Measurements from ENCODE around the gene PLA2G4B.

DNA sequence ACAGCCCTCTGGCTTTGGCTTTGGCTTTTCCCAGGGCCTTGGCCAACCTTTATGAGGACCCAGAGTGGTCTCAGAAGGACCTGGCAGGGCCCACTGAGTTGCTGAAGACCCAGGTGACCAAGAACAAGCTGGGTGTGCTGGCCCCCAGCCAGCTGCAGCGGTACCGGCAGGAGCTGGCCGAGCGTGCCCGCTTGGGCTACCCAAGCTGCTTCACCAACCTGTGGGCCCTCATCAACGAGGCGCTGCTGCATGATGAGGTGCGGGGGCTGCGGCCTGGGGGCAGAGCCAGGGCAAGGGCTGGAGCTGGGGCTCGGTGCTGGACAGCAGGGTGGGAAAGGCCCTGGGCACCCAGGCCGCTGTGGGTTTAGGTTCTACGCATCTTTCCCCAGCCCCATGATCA is 6.2 kb downstream of the PLA2G4B start:
- no peak for TF ChIP-seq RCOR1 (conservative IDR thresholded peaks at IDR 0.05; ENCODE audit: low read depth, low read length)
- no peak for TF ChIP-seq ESRRA (IDR thresholded peaks at IDR 0.05; ENCODE audit: low read length)
- no peak for TF ChIP-seq EZH2 (IDR thresholded peaks at IDR 0.05; ENCODE audit: borderline replicate concordance, control insufficient read depth, low read depth, low read length)
- no peak for TF ChIP-seq TARDBP (IDR thresholded peaks at IDR 0.05; ENCODE audit: borderline replicate concordance)
- TF ChIP-seq CHD1 (IDR thresholded peaks at IDR 0.05; ENCODE audit: low read depth, low read length) = no peak
- TF ChIP-seq CBX3 (IDR thresholded peaks at IDR 0.05; ENCODE audit: borderline replicate concordance, low read depth) = no peak
- TF ChIP-seq JUNB (IDR thresholded peaks at IDR 0.05) = no peak

Measured in GM12878 (cell line).